Neural progenitor cell (in vitro differentiated cells): ENCODE data around the gene TMEM130.

ENCODE experiments used
- EZH2 ChIP-seq: fragments of 200-600 bp; sonication (generic); IDR thresholded peaks from 2 replicates; pipeline ENCODE4 v1.6.1; 2017; ENCODE audit warnings: antibody characterized with exemption, mild to moderate bottlenecking, moderate library complexity
- EZH2phosphoT487 ChIP-seq: fragments of 200-600 bp; sonication (generic); IDR thresholded peaks from 2 replicates; pipeline ENCODE4 v1.6.1; 2017; ENCODE audit warnings: antibody characterized with exemption
- TF ChIP-seq, protein P1 (sequence below): fragments of 200-600 bp; sonication (generic); IDR thresholded peaks from 2 replicates; pipeline ENCODE4 v1.5.1; 2017; ENCODE audit warnings: antibody characterized with exemption, mild to moderate bottlenecking

DNA sequence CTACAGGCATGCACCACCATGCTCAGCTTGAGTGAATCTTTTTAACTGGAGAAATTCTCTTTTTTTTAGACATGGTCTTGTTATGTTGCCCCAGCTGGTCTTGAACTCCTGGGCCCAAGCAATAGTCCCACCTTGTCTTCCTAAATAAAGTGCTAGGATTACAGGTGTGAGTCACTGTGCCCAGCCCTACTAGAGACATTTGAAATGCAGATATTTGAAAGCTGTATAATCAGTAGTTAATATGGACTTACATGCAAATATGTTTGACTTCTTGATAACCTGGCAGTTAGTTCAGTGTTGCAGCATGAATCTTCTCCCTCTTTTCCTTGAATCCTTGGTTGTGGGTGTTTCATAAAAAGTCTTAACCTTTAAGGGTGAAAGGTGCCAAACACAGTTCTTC lies 17.2 kb upstream of the TMEM130 start:
- TF ChIP-seq, protein P1, sequence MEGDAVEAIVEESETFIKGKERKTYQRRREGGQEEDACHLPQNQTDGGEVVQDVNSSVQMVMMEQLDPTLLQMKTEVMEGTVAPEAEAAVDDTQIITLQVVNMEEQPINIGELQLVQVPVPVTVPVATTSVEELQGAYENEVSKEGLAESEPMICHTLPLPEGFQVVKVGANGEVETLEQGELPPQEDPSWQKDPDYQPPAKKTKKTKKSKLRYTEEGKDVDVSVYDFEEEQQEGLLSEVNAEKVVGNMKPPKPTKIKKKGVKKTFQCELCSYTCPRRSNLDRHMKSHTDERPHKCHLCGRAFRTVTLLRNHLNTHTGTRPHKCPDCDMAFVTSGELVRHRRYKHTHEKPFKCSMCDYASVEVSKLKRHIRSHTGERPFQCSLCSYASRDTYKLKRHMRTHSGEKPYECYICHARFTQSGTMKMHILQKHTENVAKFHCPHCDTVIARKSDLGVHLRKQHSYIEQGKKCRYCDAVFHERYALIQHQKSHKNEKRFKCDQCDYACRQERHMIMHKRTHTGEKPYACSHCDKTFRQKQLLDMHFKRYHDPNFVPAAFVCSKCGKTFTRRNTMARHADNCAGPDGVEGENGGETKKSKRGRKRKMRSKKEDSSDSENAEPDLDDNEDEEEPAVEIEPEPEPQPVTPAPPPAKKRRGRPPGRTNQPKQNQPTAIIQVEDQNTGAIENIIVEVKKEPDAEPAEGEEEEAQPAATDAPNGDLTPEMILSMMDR = no peak
- TF ChIP-seq EZH2 (no peak), EZH2phosphoT487 (no peak)
